Upper lobe of left lung (tissue), 4 donors: ENCODE results near the gene LHB.

Experiments
- POLR2AphosphoS5 ChIP-seq, 2 donors: sonication (generic); formaldehyde crosslinking; IDR thresholded peaks; one replicate each; pipeline ENCODE4 v1.5.1; 2017; ENCODE audit warnings: antibody characterized with exemption in 2 of 2
- TF ChIP-seq, protein P1 (sequence below), 6 experiments: fragments of 450-650 bp in 4 of 6; fragments of 200-600 bp in 2 of 6; sonication (generic) in 2 of 6; IDR thresholded peaks; one replicate each; pipeline ENCODE4 v1.5.1; 2016 to 2019; ENCODE audit warnings: antibody characterized with exemption in 6 of 6

- TF ChIP-seq POLR2AphosphoS5 (IDR thresholded peaks at IDR 0.05): no peak
- TF ChIP-seq, protein P1, sequence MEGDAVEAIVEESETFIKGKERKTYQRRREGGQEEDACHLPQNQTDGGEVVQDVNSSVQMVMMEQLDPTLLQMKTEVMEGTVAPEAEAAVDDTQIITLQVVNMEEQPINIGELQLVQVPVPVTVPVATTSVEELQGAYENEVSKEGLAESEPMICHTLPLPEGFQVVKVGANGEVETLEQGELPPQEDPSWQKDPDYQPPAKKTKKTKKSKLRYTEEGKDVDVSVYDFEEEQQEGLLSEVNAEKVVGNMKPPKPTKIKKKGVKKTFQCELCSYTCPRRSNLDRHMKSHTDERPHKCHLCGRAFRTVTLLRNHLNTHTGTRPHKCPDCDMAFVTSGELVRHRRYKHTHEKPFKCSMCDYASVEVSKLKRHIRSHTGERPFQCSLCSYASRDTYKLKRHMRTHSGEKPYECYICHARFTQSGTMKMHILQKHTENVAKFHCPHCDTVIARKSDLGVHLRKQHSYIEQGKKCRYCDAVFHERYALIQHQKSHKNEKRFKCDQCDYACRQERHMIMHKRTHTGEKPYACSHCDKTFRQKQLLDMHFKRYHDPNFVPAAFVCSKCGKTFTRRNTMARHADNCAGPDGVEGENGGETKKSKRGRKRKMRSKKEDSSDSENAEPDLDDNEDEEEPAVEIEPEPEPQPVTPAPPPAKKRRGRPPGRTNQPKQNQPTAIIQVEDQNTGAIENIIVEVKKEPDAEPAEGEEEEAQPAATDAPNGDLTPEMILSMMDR (IDR thresholded peaks at IDR 0.05): no peak
These were observed 40.8 kb upstream of the LHB start, which contains the start of gene CGB7 for GRCh38 chr19:49057636-49058234.
